ENCODE data around the gene BPGM.

BPGM gene

GRCh38 chr7:134646425-134647305 is at the start of gene BPGM:
Gene BPGM, plus strand, starts transcription at chr7:134646853. Its CDS starts 14,655 bp downstream, at chr7:134661508.
- peak; percentile 95 for DNase-seq

GRCh38 chr7:134599371-134599770 is 47.3 kb upstream of the BPGM start:
- no peak for DNase-seq

GRCh38 chr7:134601459-134601858 is 45.2 kb upstream of the BPGM start:
- DNase-seq, result no peak

GRCh38 chr7:134602881-134603451 is 43.7 kb upstream of the BPGM start:
- DNase-seq, result no peak

GRCh38 chr7:134605978-134606923 is 40.4 kb upstream of the BPGM start:
- peak; percentile 71 for DNase-seq

GRCh38 chr7:134611611-134612151 is 35.0 kb upstream of the BPGM start:
- no peak for DNase-seq

- no peak for DNase-seq
These were observed 34.5 kb upstream of the BPGM start for GRCh38 chr7:134612197-134612596.

GRCh38 chr7:134613623-134614347 is 32.9 kb upstream of the BPGM start:
- no peak for DNase-seq

GRCh38 chr7:134616611-134617010 is 30.0 kb upstream of the BPGM start:
- DNase-seq, result no peak

GRCh38 chr7:134618756-134619530 is 27.7 kb upstream of the BPGM start:
- no peak for DNase-seq

GRCh38 chr7:134619627-134620331 is 26.9 kb upstream of the BPGM start:
- no peak for DNase-seq

GRCh38 chr7:134622303-134622995 is 24.2 kb upstream of the BPGM start:
- DNase-seq, result no peak

GRCh38 chr7:134623193-134623592 is 23.5 kb upstream of the BPGM start:
- no peak for DNase-seq

- DNase-seq, result no peak
These were observed 21.1 kb upstream of the BPGM start for GRCh38 chr7:134625550-134625949.

GRCh38 chr7:134627109-134627774 is 19.4 kb upstream of the BPGM start:
- DNase-seq, result no peak

GRCh38 chr7:134627775-134628153 is 18.9 kb upstream of the BPGM start:
- DNase-seq, result no peak

- DNase-seq, result no peak
These were observed 17.2 kb upstream of the BPGM start for GRCh38 chr7:134629445-134629844.

GRCh38 chr7:134630237-134630636 is 16.4 kb upstream of the BPGM start:
- no peak for DNase-seq

GRCh38 chr7:134630893-134631292 is 15.8 kb upstream of the BPGM start:
- no peak for DNase-seq

- DNase-seq, result no peak
These were observed 14.6 kb upstream of the BPGM start for GRCh38 chr7:134632052-134632451.
